ENCODE data around the gene PUS1.
"Not testable (repeated sequence)": the region's sequence is repeated elsewhere in the genome, so short reads cannot be mapped to it uniquely, and the experiment has no call there.

PUS1 gene

GRCh38 chr12:131928711-131929580 is at the start of gene PUS1:
TSS of gene PUS1 (plus strand) at chr12:131929276. CDS start at chr12:131929723, 447 bp downstream.
- peak; percentile 95 for TF ChIP-seq POLR2AphosphoS5 (IDR thresholded peaks at IDR 0.05; ENCODE audit: borderline replicate concordance, low read depth, low read length)
- no peak for TF ChIP-seq EZH2 (IDR thresholded peaks at IDR 0.05)
- TF ChIP-seq FOXP2 (optimal IDR thresholded peaks at IDR 0.05; ENCODE audit: control extremely low read depth, extremely low read length, insufficient read depth), result peak; percentile 54
- peaks cover 35% of the 10 kb centered on the region for H3K36me3 ChIP-seq (ENCODE audit: insufficient read depth, low read length)
- DNase-seq (ENCODE audit: low read depth, low spot score), result peak; percentile 37
- H3K4me3 ChIP-seq, result peak within 1 kb of the TSS; percentile 95
- peak within 1 kb of the TSS; percentile 97 for H3K9ac ChIP-seq (ENCODE audit: insufficient read length)
- H3K27ac ChIP-seq, result peak within 1 kb of the TSS; percentile 81; the same call in 1 of the 2 replicates
- H3K9me3 ChIP-seq (ENCODE audit: low read depth, low read length), result no peaks in the 10 kb centered on the region

- H3K4me3 ChIP-seq, result no peak overlapping the region
- H3K27ac ChIP-seq, result peak overlapping the region; percentile 2; the same call in 1 of the 2 replicates
- no peak for DNase-seq (ENCODE audit: low read depth, low spot score)
- H3K36me3 ChIP-seq (ENCODE audit: insufficient read depth, low read length), result no peaks in the 10 kb centered on the region
- peak overlapping the region; percentile 49 for H3K9ac ChIP-seq (ENCODE audit: insufficient read length)
- H3K9me3 ChIP-seq (ENCODE audit: low read depth, low read length), result no peaks in the 10 kb centered on the region
- TF ChIP-seq FOXP2 (optimal IDR thresholded peaks at IDR 0.05; ENCODE audit: control extremely low read depth, extremely low read length, insufficient read depth) (no peak), EZH2 (IDR thresholded peaks at IDR 0.05) (no peak), POLR2AphosphoS5 (IDR thresholded peaks at IDR 0.05; ENCODE audit: borderline replicate concordance, low read depth, low read length) (no peak)
Observed at GRCh38 chr12:131882804-131883520, 46.1 kb upstream of the PUS1 start.

GRCh38 chr12:131883521-131883900 is 45.6 kb upstream of the PUS1 start:
- TF ChIP-seq FOXP2 (optimal IDR thresholded peaks at IDR 0.05; ENCODE audit: control extremely low read depth, extremely low read length, insufficient read depth), result no peak
- TF ChIP-seq EZH2 (IDR thresholded peaks at IDR 0.05), result no peak
- no peak for TF ChIP-seq POLR2AphosphoS5 (IDR thresholded peaks at IDR 0.05; ENCODE audit: borderline replicate concordance, low read depth, low read length)
- Histone ChIP-seq H3K27ac (peak overlapping the region; percentile 2; the same call in 1 of the 2 replicates), H3K4me3 (no peak overlapping the region), H3K9me3 (ENCODE audit: low read depth, low read length) (no peaks in the 10 kb centered on the region), H3K9ac (ENCODE audit: insufficient read length) (peak overlapping the region; percentile 49), H3K36me3 (ENCODE audit: insufficient read depth, low read length) (no peaks in the 10 kb centered on the region)
- no peak for DNase-seq (ENCODE audit: low read depth, low spot score)

GRCh38 chr12:131885076-131885475 is 44.0 kb upstream of the PUS1 start:
- not testable (repeated sequence) for H3K36me3 ChIP-seq (ENCODE audit: insufficient read depth, low read length); H3K27ac ChIP-seq; H3K9me3 ChIP-seq (ENCODE audit: low read depth, low read length); DNase-seq (ENCODE audit: low read depth, low spot score); H3K4me3 ChIP-seq; H3K9ac ChIP-seq (ENCODE audit: insufficient read length)

- DNase-seq (ENCODE audit: low read depth, low spot score), result no peak
- Histone ChIP-seq H3K9ac (ENCODE audit: insufficient read length) (no peak overlapping the region), H3K9me3 (ENCODE audit: low read depth, low read length) (no peaks in the 10 kb centered on the region), H3K36me3 (ENCODE audit: insufficient read depth, low read length) (no peaks in the 10 kb centered on the region), H3K4me3 (no peak overlapping the region), H3K27ac (no peak overlapping the region)
- TF ChIP-seq FOXP2 (optimal IDR thresholded peaks at IDR 0.05; ENCODE audit: control extremely low read depth, extremely low read length, insufficient read depth) (no peak), POLR2AphosphoS5 (IDR thresholded peaks at IDR 0.05; ENCODE audit: borderline replicate concordance, low read depth, low read length) (no peak), EZH2 (IDR thresholded peaks at IDR 0.05) (no peak)
Observed at GRCh38 chr12:131885543-131886057, 43.5 kb upstream of the PUS1 start.

GRCh38 chr12:131891722-131892121 is 37.4 kb upstream of the PUS1 start:
- not testable (repeated sequence) for H3K9ac ChIP-seq (ENCODE audit: insufficient read length); DNase-seq (ENCODE audit: low read depth, low spot score); H3K4me3 ChIP-seq; H3K36me3 ChIP-seq (ENCODE audit: insufficient read depth, low read length); H3K27ac ChIP-seq; H3K9me3 ChIP-seq (ENCODE audit: low read depth, low read length)

GRCh38 chr12:131892711-131893604 is 36.1 kb upstream of the PUS1 start:
- H3K36me3 ChIP-seq (ENCODE audit: insufficient read depth, low read length), result peaks cover 11% of the 10 kb centered on the region; the same call in 1 of the 2 replicates
- TF ChIP-seq FOXP2 (optimal IDR thresholded peaks at IDR 0.05; ENCODE audit: control extremely low read depth, extremely low read length, insufficient read depth) (no peak), EZH2 (IDR thresholded peaks at IDR 0.05) (no peak), POLR2AphosphoS5 (IDR thresholded peaks at IDR 0.05; ENCODE audit: borderline replicate concordance, low read depth, low read length) (no peak)
- H3K27ac ChIP-seq, result 0 out of 2 replicates have a peak overlapping the region, but pooled peaks have one; percentile 10
- H3K4me3 ChIP-seq, result no peak overlapping the region
- no peak overlapping the region for H3K9ac ChIP-seq (ENCODE audit: insufficient read length)
- no peaks in the 10 kb centered on the region for H3K9me3 ChIP-seq (ENCODE audit: low read depth, low read length)
- DNase-seq (ENCODE audit: low read depth, low spot score), result no peak

Data from SK-N-MC (cell line).